ENCODE data around the gene LRRC36.

GRCh38 chr16:67419502-67419901 is 92.9 kb downstream of the LRRC36 start:
- TF ChIP-seq CTCF (IDR thresholded peaks at IDR 0.05): no peak
- TF ChIP-seq POLR2AphosphoS5 (IDR thresholded peaks at IDR 0.05): no peak
- no peak for TF ChIP-seq POLR2A (IDR thresholded peaks at IDR 0.05)
